K562 (cell line): ENCODE results near the gene VPS4A. TPM values are rescaled to one million over a fixed set of nuclear protein-coding genes. Genes with fewer than 3 reads are reported as not detected.

Experiments used
- CHAMP1 ChIP-seq: fragments of 450-650 bp; IDR thresholded peaks from 2 replicates; pipeline ENCODE4 v1.6.1; 2016; ENCODE audit warnings: mild to moderate bottlenecking
- GATAD2A ChIP-seq: fragments of 450-650 bp; IDR thresholded peaks from 2 replicates; pipeline ENCODE4 v1.6.1; 2017
- GTF2E2 ChIP-seq: fragments of 200-800 bp; sonication (Bioruptor generic); IDR thresholded peaks from 2 replicates; pipeline ENCODE4 v1.6.1; 2016; ENCODE audit warnings: missing genetic modification characterization, missing compliant biosample characterization
- KAT8 ChIP-seq: fragments of 450-650 bp; IDR thresholded peaks from 2 replicates; pipeline ENCODE4 v1.6.1; 2016; ENCODE audit warnings: low read depth, mild to moderate bottlenecking
- KDM5B ChIP-seq: fragments of 200-600 bp; sonication (generic); IDR thresholded peaks from 2 replicates; pipeline ENCODE4 v1.6.1; 2012; ENCODE audit warnings: low read depth, mild to moderate bottlenecking, moderate library complexity, low read length, control low read depth, inconsistent platforms; ENCODE audit not compliant: insufficient replicate concordance
- MBD1 ChIP-seq: fragments of 250-450 bp; sonication (Bioruptor Pico); IDR thresholded peaks from 2 replicates; pipeline ENCODE4 v1.8.0; 2022; ENCODE audit warnings: inconsistent platforms
- MTA2 ChIP-seq: fragments of 450-650 bp; IDR thresholded peaks from 2 replicates; pipeline ENCODE4 v1.6.1; 2016; ENCODE audit warnings: low read depth
- RBM15 ChIP-seq: fragments of 200-400 bp; formaldehyde crosslinking; IDR thresholded peaks from 2 replicates; pipeline ENCODE4 v1.6.1; 2018; ENCODE audit warnings: mild to moderate bottlenecking, low read length, moderate library complexity; ENCODE audit not compliant: insufficient read depth
- RREB1 ChIP-seq: fragments of 250-450 bp; sonication (Bioruptor Pico); IDR thresholded peaks from 2 replicates; pipeline ENCODE4 v1.4.0; 2020
- SIX5 ChIP-seq, 2 experiments: IDR thresholded peaks; 2 replicates each; pipeline ENCODE4 v1.6.1; 2011; ENCODE audit warnings: low read length in 2 of 2, borderline replicate concordance in 1 of 2, low read depth in 1 of 2, mild to moderate bottlenecking in 1 of 2, moderate library complexity in 1 of 2; ENCODE audit not compliant: insufficient read depth in 1 of 2
- SRF ChIP-seq, 2 experiments: fragments of 250-450, 450-650 bp in 1 of 2; sonication (Bioruptor Pico) in 1 of 2; sonication (generic) in 1 of 2; formaldehyde crosslinking; IDR thresholded peaks; 2 replicates each; pipeline versions ENCODE4 v1.5.0 to v1.5.1; 2020 to 2022; ENCODE audit warnings: mild to moderate bottlenecking in 1 of 2, missing genetic modification reagents in 1 of 2
- TEAD1 ChIP-seq, 2 experiments: fragments of 450-650 bp in 1 of 2; sonication (generic) in 1 of 2; formaldehyde crosslinking; IDR thresholded peaks; 2 replicates each; pipeline versions ENCODE4 v1.4.0 to v1.8.0; 2020 to 2022; ENCODE audit warnings: mild to moderate bottlenecking in 2 of 2, missing genetic modification reagents in 1 of 2
- TSHZ1 ChIP-seq: fragments of 250-450 bp; sonication (Bioruptor Pico); IDR thresholded peaks from 2 replicates; pipeline ENCODE4 v1.4.0; 2020; ENCODE audit warnings: mild to moderate bottlenecking, moderate library complexity
- ZC3H11A ChIP-seq: IDR thresholded peaks from 2 replicates; pipeline ENCODE4 v1.6.1; 2012; ENCODE audit warnings: low read depth, low read length, improper control_type of control experiment
- ZSCAN29 ChIP-seq: fragments of 450-650 bp; IDR thresholded peaks from 2 replicates; pipeline ENCODE4 v1.6.1; 2017
- polyA plus RNA-seq, 8 experiments: library from polyadenylated mRNA; depleted of rRNA in 4 of 8; stranded (reverse) in 5 of 8; unstranded in 3 of 8; fragments of >200 nt; fragmentation: Nextera tagmentation in 2 of 8; fragmentation: Illumina TruSeq in 1 of 8; extraction: Ambion mirVana in 2 of 8; extraction: Trizol in 1 of 8; gene quantifications; 2 replicates each; pipeline versions ENCODE4 v1.2.1 to v1.2.3, GENCODE V29; 2011 to 2014; ENCODE audit warnings: inconsistent platforms in 1 of 8, missing spikeins in 1 of 8
- total RNA-seq, 7 experiments: library from RNA; depleted of rRNA in 6 of 7; stranded (reverse); fragments of >200 nt in 6 of 7; fragmentation: Illumina TruSeq in 2 of 7; extraction: Trizol in 2 of 7; gene quantifications; 2 replicates each; pipeline versions ENCODE4 v1.2.1 to v1.2.3, GENCODE V29; 2011 to 2021; ENCODE audit warnings: low replicate concordance in 1 of 7

VPS4A gene
- total and polyA plus RNA-seq, 9 of the 15 experiments (the other 6 are each of a cell fraction or from before 2014, with no cell fraction given), result 7.6 to 45.4 (median 29.9) TPM

- TF ChIP-seq CHAMP1, result no peak
- no peak for TF ChIP-seq ZSCAN29
- TF ChIP-seq MTA2, result no peak
- no peak for TF ChIP-seq KAT8
- TF ChIP-seq TEAD1 (CRISPR knock-in tag; IDR thresholded peaks at IDR 0.05), result no peak
- no peak for TF ChIP-seq GTF2E2 (tag)
- no peak for TF ChIP-seq ZC3H11A
- TF ChIP-seq SIX5 (IDR thresholded peaks at IDR 0.05; ENCODE audit: borderline replicate concordance in 1 of 2, insufficient read depth in 1 of 2, low read depth in 1 of 2, low read length in 2 of 2), result no peak
- no peak for TF ChIP-seq RBM15
- TF ChIP-seq KDM5B, result peak; percentile 31
- TF ChIP-seq RREB1 (CRISPR knock-in tag), result no peak
- TF ChIP-seq SRF (CRISPR knock-in tag; IDR thresholded peaks at IDR 0.05), result no peak
- TF ChIP-seq GATAD2A, result no peak
- no peak for TF ChIP-seq MBD1 (CRISPR knock-in tag)
- no peak for TF ChIP-seq TSHZ1 (CRISPR knock-in tag)
Observed at GRCh38 chr16:69328854-69329316, 17.7 kb downstream of the VPS4A start (continued).
